GM19351 (cell line): ENCODE results near the gene SYAP1.
"Not testable (repeated sequence)": the region's sequence is repeated elsewhere in the genome, so short reads cannot be mapped to it uniquely, and the experiment has no call there.

ENCODE experiments used
- ATAC-seq: cut with Tn5 transposase; IDR thresholded peaks from one replicate; pipeline ENCODE4 v1.9.1; 2021; ENCODE audit warnings: mild to moderate bottlenecking, moderate library complexity; ENCODE audit not compliant: unreplicated experiment

The SYAP1 gene

DNA sequence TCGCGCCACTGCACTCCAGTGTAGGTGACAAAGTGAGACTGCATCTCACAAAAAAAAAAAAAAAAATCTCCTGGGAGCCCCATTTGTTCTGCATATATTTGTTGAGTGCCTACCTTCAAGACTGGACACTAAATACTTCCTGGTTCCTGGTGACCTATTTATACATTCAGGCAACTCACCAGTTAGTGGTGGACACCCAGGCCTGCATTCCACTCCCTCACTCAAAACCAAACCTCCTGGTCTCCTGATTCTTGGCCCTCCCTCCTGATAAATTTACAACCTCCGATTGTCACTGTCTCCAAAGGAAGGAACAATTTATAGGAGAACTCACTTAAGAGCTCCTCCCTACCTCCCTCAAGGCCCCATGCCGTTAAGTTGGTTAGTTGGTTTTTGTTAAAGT is 3.1 kb downstream of the SYAP1 start:
- ATAC-seq = no peak

DNA sequence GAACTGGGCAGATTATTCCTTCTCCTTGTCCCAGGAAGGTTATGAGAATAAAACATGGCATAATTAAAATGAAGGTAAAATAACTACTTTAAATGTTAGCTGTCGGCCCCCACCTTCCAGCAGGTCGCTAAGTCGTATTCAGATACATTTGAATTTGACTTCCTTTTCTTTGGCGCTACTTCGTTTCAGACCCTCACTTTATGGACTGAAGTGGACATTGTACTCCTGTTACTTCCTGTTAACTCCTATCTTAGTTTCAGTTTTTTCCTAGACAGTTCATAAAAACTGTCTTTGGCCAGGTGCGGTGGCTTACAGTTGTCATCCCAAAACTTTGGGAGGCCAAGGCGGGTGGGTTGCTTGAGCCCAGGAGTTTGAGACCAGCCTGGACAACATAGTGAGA is 5.7 kb downstream of the SYAP1 start:
- no peak for ATAC-seq

DNA sequence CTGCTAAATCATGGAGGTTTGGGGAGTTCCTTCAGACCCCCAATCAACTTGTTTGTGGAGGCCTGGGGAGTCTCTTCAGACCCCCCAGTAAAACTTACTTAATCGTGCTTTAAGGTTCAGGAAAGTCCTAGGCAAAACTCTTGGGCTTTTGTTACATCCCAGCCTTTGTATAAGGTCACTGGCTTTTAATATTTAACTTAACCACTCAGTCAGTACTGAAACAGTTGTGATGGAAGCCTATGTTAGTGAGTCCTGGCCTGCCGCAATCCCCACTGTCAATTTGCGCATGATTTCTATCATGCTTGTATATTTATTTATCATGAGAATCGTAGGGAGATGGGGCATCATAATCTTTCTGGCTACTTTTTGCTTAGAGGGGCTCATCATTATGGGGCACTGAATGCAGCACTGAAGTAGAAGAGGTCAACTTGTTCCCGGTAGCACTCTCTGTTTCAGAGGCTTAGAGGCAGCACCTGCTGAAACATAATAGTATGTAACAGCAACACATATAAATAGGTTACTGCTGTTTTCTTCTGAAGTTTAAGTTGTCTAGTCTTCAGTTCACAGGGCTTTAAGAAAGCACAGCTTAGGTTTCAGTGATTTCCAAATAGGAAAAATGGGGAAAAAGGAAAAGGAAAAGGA is 7.1 kb downstream of the SYAP1 start:
- ATAC-seq = not testable (repeated sequence)

DNA sequence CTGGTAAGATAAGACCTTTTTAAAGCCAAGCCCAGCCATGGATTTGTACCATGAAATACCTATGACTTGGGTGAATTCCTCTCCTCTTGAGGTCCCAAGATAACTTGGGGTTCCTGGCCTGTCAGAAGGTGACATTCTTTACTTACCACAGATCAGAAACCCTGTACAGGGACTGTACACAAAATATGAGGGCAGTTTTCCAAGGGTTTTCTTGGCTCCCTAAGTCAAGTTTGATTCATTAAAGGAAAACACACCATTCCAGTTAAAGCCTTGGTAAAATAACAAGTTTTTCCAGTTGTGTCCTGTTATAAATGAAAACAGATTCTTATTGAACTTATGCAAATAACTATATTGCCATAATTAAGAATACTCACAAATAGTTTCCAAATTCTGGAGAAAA is 8.2 kb downstream of the SYAP1 start:
- ATAC-seq = no peak

DNA sequence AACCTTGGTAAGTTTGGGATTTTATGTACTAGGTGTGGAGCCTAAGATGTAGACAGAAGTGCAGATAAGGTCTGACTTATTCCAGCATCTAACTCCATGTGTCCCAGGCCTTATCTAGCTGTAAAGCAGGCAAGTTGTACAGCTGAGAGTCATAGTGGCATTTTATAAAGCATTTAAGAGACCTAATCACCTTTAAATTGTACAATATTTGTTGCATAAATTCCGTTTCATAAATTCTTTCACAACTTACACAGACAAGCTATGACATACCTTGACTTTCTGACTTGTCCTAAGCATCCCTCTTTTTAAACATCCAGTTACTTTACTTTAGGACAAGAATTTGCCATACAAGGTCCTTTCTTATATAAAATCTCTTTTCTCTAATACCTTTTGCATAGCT is 11.0 kb downstream of the SYAP1 start:
- no peak for ATAC-seq

DNA sequence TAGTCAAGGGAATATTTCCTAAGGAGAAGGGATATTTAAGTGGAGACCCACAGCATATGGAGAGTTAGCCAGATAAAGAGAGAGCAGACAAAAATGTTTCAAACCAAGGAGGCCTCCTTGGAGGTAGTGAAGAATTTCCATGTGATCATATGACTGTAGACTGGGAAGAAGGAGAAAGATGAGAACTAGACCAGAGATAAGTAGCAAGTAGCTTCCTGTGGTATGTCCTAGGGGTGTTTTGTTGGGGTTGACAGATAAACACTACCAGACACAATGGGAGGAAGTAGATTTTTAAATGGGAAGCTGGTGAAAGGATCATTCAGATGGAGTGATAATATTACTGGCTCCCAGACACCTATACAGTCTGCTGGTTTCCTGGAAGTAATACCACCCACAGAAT is 13.6 kb downstream of the SYAP1 start:
- no peak for ATAC-seq

DNA sequence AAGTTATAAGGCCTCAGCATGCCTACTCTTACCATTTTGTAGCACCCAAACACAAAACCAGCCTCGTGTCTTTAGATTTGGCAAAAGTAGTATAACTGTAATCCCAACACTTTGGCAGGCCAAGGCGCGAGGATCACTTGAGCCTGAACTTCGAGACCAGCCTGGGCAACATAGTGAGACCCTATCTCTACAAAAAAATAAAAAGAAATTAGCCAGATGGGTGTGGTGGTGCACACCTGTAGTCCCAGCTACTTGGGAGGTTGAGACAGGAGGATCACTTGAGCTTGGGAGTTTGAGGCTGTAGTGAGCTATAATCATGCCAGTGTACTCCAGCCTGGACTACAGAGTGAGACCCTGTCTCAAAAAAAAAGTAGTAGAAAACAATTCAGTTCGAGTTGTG is 17.6 kb downstream of the SYAP1 start:
- ATAC-seq = no peak

DNA sequence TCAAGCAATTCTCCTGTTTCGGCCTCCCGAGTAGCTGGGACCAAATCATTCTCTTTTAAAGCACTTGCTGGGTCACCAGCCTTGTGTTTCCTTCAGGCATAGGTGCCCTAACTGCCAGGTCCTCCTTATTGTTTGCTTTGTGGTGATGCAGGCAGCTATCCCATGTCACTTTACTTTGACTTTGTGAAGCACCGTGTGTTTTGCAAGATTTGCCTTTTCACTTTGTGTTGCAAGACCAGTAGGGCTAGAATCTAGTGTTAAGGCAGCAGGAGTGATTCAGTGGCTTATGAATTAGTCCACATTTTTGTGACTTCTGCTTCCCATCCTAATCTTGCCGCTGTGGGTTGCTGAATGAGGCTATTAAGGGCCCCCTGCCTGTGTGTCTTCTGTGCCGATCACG is 20.2 kb downstream of the SYAP1 start:
- no peak for ATAC-seq

DNA sequence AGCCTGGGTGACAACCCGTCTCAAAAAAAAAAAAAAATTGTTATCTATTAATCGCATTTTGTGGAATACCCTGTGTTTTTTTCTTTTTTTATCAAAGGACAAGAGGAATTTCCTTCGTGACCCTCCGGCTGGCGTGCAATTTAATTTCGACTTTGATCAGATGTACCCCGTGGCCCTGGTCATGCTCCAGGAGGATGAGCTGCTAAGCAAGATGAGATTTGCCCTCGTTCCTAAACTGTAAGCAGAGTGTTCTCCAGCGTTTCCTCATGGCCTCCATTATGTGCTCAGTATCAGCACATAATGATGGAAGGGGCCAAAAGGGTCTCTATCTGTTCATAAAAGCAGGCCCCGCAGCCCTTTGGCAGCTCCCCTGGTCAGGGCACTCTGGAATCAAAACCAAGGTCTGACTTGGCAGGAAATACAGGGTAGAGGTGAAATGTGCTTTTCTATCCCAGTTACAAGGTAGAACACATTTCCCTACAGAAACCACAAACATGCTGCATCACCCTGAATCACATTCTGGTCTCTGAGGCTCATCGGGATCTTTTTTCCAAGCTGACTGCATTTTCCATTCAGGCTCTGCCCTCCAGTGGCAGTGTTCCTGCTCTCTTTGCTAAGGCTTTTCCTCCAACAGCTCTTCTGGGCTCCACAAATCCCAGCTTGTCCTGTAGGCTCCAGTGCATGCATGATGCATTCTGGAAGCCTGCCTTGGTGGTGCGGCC is 24.4 kb downstream of the SYAP1 start:
- ATAC-seq = no peak

DNA sequence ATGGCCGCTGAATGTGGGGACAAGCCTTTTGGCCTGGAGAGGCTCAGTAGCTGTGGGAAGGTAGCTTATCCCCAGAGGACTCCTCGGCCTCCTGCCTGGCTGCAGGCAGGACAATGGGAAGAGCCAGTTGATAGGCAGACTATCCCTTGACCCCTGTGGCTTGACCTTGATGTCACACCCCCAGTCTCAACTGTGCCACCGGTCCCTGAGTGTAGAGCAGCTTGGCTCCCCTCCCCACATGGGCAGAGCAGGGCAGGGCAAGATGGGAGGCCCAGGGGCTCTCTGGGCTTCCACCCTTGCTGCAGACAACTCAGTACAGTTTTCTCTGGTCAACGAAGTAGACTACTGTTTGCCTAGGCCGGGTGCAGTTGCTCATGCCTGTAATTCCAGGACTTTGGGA is 25.7 kb downstream of the SYAP1 start:
- no peak for ATAC-seq

DNA sequence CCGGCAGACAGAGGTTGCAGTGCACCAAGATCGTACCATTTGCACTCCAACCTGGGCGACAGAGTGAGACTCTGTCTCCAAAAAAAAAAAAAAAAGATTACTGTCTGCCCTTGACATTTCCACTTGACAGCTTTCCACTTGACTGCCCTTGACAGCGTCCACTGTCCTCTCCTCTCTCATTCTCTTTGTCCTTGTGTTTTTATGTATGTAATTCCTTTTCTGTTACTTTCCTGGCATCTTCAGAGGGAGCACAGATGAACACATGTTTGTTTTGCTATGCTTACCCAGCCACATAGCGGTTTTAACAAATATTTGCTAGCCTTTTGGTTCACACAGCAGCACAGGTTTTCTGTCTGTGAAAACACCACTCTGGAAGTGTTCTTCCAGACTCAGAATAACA is 26.2 kb downstream of the SYAP1 start:
- ATAC-seq = no peak

DNA sequence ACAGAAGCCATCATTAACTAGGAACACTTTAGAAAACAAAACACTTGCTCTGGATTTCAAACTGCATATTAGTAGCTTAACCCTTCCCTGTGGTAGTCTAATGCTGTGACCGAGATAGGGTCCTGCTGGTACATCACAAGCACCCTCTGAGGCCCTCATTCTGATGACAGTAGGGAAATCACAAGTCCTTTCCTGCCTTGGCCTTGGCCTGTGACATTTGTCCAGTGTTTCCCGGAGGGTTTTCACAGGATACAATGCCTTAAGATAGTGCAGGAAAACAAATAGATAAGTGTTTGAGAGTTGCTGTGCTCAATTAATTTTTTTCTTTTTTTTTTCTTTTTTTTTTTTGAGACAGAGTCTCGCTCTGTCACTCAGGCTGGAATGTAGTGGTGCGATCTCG is 29.0 kb downstream of the SYAP1 start:
- no peak for ATAC-seq

DNA sequence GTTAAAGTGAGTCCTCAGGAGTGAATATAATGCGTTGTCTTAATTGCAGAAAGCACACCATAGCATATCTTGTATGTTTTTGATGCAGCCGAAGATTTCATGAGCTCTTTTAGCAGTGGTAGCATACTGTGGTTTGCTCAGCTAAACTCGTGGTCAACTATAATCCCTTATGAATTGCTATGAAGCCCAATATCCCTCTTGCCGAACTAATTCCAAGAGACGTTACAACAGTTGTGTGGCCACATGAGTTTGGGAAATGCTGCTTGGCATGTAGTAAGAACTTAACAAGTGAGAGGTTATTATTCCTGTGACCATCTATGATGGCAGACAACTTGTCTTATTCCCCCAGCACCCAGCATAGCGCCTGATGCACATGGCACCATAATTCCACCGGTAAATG is 30.7 kb downstream of the SYAP1 start:
- no peak for ATAC-seq

DNA sequence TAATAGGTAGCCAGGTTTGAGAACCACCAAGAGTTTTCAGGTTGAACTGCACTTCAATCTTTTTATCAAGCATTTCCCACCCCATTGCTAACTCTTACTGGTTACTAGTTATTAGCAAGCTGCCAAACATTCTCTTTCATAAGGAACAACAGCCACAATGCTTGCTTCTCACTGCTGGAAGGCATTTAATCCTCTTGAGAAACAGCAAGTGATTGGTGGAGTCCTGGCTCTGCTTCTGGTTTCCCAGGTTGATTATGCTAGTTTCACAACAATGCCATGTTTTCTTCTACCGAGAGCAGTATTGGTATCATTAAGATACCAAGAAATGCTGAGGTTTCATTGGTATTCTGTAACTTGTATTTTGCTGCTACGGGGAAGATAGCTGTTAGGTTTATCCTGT is 34.6 kb downstream of the SYAP1 start:
- no peak for ATAC-seq

DNA sequence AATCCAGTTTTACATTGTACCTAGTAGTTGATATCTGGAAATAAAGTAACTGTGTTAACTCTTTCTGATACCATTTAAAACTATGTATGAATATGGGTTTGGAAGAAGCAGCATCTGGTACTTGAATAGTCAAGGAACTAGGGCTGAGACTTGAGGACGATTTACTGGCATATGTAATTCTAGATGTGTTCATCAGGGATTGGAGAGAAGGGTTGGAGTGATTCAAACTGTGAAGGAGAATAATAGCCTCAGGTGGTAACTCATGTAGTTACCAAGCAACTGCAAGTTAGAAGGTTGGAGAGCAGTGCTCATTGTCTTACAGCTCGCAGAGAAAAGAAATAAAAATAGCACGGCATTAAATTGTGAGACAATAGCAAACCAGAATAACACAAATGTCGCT is 37.3 kb downstream of the SYAP1 start:
- no peak for ATAC-seq

DNA sequence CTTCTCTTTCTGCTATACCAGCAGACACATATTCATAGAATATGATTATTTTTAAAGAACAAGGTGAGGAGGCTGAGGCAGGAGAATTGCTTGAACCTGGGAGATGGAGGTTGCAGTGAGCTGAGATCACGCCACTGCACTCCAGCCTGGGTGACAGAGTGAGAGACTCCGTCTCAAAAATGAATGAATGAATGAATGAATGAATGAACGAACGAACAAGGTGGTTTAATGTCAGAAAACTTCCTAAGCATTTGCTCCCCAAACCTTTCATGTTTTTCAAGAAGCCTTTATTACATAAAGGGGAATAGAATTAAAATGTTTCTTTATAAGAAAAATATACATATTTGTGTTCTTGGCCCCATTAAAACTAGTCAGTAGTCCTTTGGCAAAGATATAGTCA is 42.1 kb downstream of the SYAP1 start:
- not testable (repeated sequence) for ATAC-seq

DNA sequence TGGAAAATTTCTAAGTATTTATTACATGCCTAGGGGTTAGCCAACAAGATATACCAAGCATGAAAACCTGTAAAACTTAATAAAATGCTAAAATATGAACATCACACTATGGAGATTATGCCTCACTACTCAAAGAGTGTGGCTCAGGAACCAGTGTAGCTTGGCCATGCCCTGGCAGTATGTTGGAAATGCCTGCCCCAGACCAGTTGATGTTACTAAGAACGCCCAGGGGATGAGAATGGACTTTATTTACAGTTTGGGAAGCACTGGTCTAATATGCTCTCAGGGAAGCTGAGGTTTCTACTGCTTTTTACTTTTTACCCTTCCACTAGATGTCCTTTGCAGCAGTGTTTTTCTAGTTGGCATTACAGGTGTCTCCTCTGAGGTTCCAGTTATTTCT is 43.2 kb downstream of the SYAP1 start:
- ATAC-seq = no peak

DNA sequence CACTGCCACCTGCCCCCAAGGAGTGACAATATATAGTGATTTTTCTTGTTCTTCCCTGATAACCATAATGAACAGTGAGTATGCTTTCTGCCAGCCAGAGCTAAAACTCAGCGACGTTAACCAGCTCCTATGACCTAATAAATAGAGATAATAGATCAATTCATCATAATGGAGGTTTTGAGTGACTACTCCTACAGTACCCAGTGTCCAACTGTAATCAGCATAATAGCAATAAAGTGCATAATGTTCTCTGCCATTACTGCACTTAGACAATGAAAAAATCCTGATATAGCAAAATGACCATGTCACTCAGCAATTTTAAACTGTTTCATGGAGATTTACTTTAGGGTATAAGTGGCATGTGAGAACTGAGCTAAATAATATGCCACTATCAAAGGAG is 46.2 kb downstream of the SYAP1 start:
- ATAC-seq = no peak

DNA sequence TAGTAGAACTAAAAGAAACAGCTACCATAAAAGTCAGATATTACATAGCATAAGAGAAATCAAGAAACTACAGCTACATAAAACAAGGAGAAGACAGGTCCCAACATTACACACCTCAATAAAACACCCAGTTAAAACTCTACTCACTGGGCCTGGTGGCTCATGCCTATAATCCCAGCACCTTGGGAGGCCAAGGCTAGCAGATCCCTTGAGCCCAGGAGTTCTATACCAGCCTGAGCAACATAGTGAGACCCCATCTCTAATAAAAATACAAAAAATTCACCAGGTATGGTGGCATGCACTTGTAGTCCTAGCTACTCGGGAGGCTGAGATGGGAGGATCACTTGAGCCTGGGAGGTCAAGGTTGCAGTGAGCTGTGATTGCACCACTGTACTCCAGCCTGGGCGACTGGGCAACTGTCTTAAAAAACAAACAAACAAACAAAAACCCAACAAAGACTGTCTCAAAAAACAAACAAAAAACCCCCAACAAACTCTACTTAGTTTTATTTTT is 51.6 kb downstream of the SYAP1 start:
- no peak for ATAC-seq

DNA sequence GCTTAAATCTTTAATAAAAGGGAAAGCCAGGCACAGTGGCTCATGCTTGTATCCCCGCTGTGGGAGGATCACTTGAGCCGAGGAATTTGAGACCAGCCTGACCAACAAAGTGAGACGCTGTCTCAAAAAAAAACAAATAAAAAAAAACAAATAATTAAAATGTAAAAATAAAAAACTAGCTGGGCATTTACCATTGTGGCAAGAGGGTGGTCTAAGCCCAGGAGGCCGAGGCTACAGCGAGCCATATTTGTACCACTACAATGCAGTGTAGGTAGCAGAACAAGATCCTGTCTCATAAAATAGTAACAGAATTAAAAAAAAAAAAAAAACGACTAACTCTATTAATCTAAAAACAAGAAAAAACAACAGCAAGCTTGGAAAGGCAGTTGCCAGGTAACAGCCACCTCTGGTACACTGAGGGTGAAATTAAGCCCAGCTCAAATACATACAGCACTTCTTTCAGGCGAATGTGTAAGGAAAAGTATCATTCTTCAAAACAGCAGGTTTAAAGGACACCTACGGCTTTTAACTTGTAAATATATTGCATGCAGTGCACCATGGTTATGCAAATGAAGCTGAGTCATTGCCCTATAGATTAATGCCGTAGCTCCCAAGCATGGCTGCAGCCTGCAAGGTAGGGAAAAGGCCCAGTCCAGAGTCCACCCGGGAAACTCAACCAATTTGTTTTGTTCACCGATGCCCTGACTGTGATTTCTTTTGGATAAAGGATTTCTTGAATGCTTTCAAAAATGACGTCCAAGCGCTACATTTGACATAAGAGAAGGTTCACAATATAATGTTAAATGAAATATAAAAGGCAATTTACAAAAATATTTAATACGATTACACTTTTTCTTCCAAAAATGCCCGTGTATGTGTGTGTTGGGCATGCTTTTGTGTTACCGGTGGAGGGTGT is 52.3 kb downstream of the SYAP1 start:
- no peak for ATAC-seq

DNA sequence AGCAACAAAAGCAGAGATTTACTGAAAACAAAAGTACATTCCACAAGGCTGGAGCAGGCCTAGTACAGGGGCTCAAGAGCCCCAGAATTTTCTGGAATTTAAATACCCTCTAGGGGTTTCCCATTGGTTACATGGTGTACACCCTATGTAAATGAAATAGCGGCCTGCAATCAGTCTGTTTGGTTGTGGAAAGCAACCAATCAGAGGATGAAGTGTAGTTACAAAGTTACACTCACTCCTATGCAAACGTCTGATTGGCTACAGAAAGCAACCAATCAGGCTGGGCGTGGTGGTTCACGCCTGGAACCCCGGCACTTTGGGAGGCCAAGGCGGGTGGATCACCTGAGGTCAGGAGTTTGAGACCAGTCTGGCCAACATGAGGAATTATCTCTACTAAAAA is 53.0 kb downstream of the SYAP1 start:
- ATAC-seq = no peak

DNA sequence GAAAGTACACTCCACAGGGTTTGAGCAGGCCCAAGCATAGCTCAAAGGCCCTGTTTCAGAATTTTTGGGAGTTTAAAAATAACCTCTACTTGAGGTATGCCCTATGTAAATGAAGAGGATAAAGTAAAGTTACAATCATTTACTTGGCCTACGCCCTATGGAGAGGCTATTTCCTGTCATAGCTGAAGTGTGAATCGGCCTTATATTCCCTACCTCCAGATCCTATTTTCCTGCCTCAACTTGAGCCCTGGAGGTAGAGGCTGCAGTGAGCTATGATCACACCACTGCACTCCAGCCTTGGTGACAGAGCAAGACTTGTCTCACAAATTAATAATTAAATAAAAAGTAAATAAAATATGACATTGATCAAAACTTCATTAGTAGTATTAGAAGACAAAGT is 55.3 kb downstream of the SYAP1 start:
- ATAC-seq = no peak
